HepG2 (cell line): ENCODE results near the gene TFAP2C. TPM values are rescaled to one million over a fixed set of nuclear protein-coding genes. Genes with fewer than 3 reads are reported as not detected.

ENCODE experiments used
- ATAC-seq: fragments of 200-7000 bp; cut with Tn5 transposase; 3 replicates; pipeline ENCODE4 v1.9.1; 2020; ENCODE audit warnings: mild to moderate bottlenecking, moderate library complexity
- BruUV-seq: library from RNA; stranded (reverse); fragments of 400-500 nt; replicated peaks from 2 replicates; lab custom pipeline; 2021; lab: Mats Ljungman, UMichigan
- CTCF ChIA-PET: fragments of 300-600 bp; formaldehyde crosslinking; extraction: SDS; loops from one replicate; lab custom pipeline; 2021; ENCODE audit warnings: low total read pairs, inconsistent platforms, low intra/inter-chr PET ratio; lab: Yijun Ruan, JAX
- POLR2A ChIA-PET: fragments of 350-600 bp; sonication (Branson Sonifier 250); formaldehyde crosslinking; loops from one replicate; lab custom pipeline; 2020; ENCODE audit warnings: antibody characterized with exemption, inconsistent platforms; lab: Yijun Ruan, JAX
- DNase-seq: peaks from one replicate; pipeline ENCODE4 v3.0.0-alpha.2; 2015; ENCODE audit warnings: low spot score
- FAIRE-seq: peaks from 3 replicates; lab custom pipeline; 2011; peaks lifted over from hg19 to GRCh38; lab: Jason Lieb, UNC
- H2AFZ ChIP-seq: one replicate; pipeline ENCODE4 v1.6.1; 2011; ENCODE audit warnings: low read length, inconsistent platforms
- H3K27ac ChIP-seq: fragments of 300-600 bp; 3 replicates; pipeline ENCODE4 v1.8.0; 2011; ENCODE audit warnings: mixed run types, mild to moderate bottlenecking, mixed read lengths, low read length, inconsistent platforms; ENCODE audit not compliant: insufficient read depth; ENCODE audit errors: extremely low read length
- H3K27me3 ChIP-seq, 2 experiments: fragments of 200-600 bp in 1 of 2; 2 replicates in 1 of 2; 3 replicates in 1 of 2; pipeline versions ENCODE4 v1.6.0 to v1.8.0; 2011; ENCODE audit warnings: low read length in 2 of 2, mild to moderate bottlenecking in 2 of 2, moderate library complexity in 2 of 2, inconsistent platforms in 1 of 2; ENCODE audit not compliant: insufficient read depth in 2 of 2, control insufficient read depth in 1 of 2
- H3K36me3 ChIP-seq, 2 experiments: fragments of 200-600 bp in 1 of 2; replicated peaks in 1 of 2; 2 replicates in 1 of 2; 3 replicates in 1 of 2; pipeline versions ENCODE4 v1.5.1 to v1.8.0; 2011; ENCODE audit warnings: low read length in 2 of 2, inconsistent platforms in 1 of 2; ENCODE audit not compliant: insufficient read depth in 2 of 2, control insufficient read depth in 1 of 2
- H3K4me1 ChIP-seq: 2 replicates; pipeline ENCODE4 v1.5.1; 2012; ENCODE audit warnings: low read length, inconsistent platforms; ENCODE audit not compliant: insufficient read depth
- H3K4me2 ChIP-seq: 2 replicates; pipeline ENCODE4 v1.6.0; 2011; ENCODE audit warnings: low read depth, low read length, inconsistent platforms
- H3K4me3 ChIP-seq, 3 experiments: fragments of 200-600 bp in 1 of 3; sonication (generic), shearing (Covaris generic) in 1 of 3; replicated peaks in 1 of 3; 2 replicates each; pipeline ENCODE4 v1.5.1; 2011 to 2016; ENCODE audit warnings: low read length in 3 of 3, inconsistent platforms in 2 of 3, low read depth in 2 of 3, mild to moderate bottlenecking in 2 of 3, control low read depth in 1 of 3, mixed read lengths in 1 of 3; ENCODE audit not compliant: insufficient read depth in 1 of 3
- H3K79me2 ChIP-seq: one replicate; pipeline ENCODE4 v1.6.1; 2011; ENCODE audit warnings: low read length, inconsistent platforms; ENCODE audit not compliant: insufficient read depth
- H3K9ac ChIP-seq: 2 replicates; pipeline ENCODE4 v1.6.0; 2011; ENCODE audit warnings: mild to moderate bottlenecking, low read depth, low read length, inconsistent platforms; ENCODE audit not compliant: insufficient read depth
- H3K9me3 ChIP-seq: 2 replicates; pipeline ENCODE4 v1.5.1; 2012; ENCODE audit warnings: mild to moderate bottlenecking, low read length
- H4K20me1 ChIP-seq: 2 replicates; pipeline ENCODE4 v1.6.0; 2011; ENCODE audit warnings: inconsistent platforms, mild to moderate bottlenecking, low read length, moderate library complexity; ENCODE audit not compliant: insufficient read depth
- CREB1 ChIP-seq, 2 experiments: fragments of 450-650 bp in 1 of 2; IDR thresholded peaks; 2 replicates each; pipeline ENCODE4 v1.6.1; 2016 to 2017; ENCODE audit warnings: control low read depth in 1 of 2, mild to moderate bottlenecking in 1 of 2, missing compliant biosample characterization in 1 of 2, missing genetic modification characterization in 1 of 2
- KIAA2018 ChIP-seq: sonication (generic); formaldehyde crosslinking; IDR thresholded peaks from 2 replicates; pipeline ENCODE4 v1.5.0; 2020; ENCODE audit warnings: mild to moderate bottlenecking, missing genetic modification reagents, borderline replicate concordance
- POLR2A ChIP-seq, 2 experiments: IDR thresholded peaks; 2 replicates each; pipeline ENCODE4 v1.6.1; 2011; ENCODE audit warnings: low read depth in 2 of 2, low read length in 2 of 2, mild to moderate bottlenecking in 1 of 2, moderate library complexity in 1 of 2; ENCODE audit not compliant: insufficient read depth in 1 of 2
- POLR2AphosphoS2 ChIP-seq: IDR thresholded peaks from 2 replicates; pipeline ENCODE4 v1.6.1; 2011; ENCODE audit warnings: low read depth, low read length, improper control_type of control experiment
- REST ChIP-seq, 2 experiments: IDR thresholded peaks; 2 replicates each; pipeline ENCODE4 v1.6.1; 2011 to 2012; ENCODE audit warnings: low read length in 2 of 2, borderline replicate concordance in 1 of 2, low read depth in 1 of 2, mild to moderate bottlenecking in 1 of 2, moderate library complexity in 1 of 2
- SPEN ChIP-seq: sonication (generic); formaldehyde crosslinking; IDR thresholded peaks from 2 replicates; pipeline ENCODE4 v1.5.1; 2020; ENCODE audit warnings: low read depth, mild to moderate bottlenecking, missing genetic modification reagents
- ZFP82 ChIP-seq: sonication (generic); formaldehyde crosslinking; IDR thresholded peaks from 2 replicates; pipeline ENCODE4 v1.5.1; 2020; ENCODE audit warnings: mild to moderate bottlenecking, missing genetic modification reagents, borderline replicate concordance
- ZNF33A ChIP-seq: sonication (generic); formaldehyde crosslinking; IDR thresholded peaks from 2 replicates; pipeline ENCODE4 v1.5.1; 2020; ENCODE audit warnings: missing genetic modification reagents, mild to moderate bottlenecking, moderate library complexity, borderline replicate concordance
- ZNF350 ChIP-seq: sonication (generic); formaldehyde crosslinking; IDR thresholded peaks from 2 replicates; pipeline ENCODE4 v1.4.0; 2020; ENCODE audit warnings: mild to moderate bottlenecking, low read depth, missing genetic modification reagents, borderline replicate concordance
- WGBS: methylation state at CpG from one replicate; pipeline ENCODE4 v1.1.6; 2017; ENCODE audit warnings: low lambda C conversion rate; 5-methylcytosine and 5-hydroxymethylcytosine counted together
- in situ Hi-C: cut with HindIII; loops from 2 replicates; pipeline ENCODE4 v1.10.0; 2017; ENCODE audit warnings: low pct_unique_long_range_greater_than_20kb; ENCODE audit not compliant: extremely low pct_ligation_motif_present
- intact Hi-C: fragments of 100-400 bp; cut with micrococcal nuclease; formaldehyde crosslinking; loops from one replicate; pipeline ENCODE4 v1.10.0; 2022; ENCODE audit not compliant: unreplicated experiment
- polyA plus RNA-seq, 8 experiments: library from polyadenylated mRNA; depleted of rRNA in 3 of 8; stranded (reverse) in 7 of 8; unstranded in 1 of 8; fragments of >200 nt; fragmentation: Illumina TruSeq in 4 of 8; extraction: Trizol in 4 of 8; gene quantifications; 2 replicates each; pipeline versions ENCODE4 v1.2.1 to v1.2.3, GENCODE V29; 2011 to 2016; ENCODE audit warnings: low read depth in 4 of 8, missing spikeins in 1 of 8, mixed read lengths in 1 of 8; ENCODE audit not compliant: insufficient read depth in 1 of 8
- total RNA-seq, 5 experiments: library from RNA; depleted of rRNA; stranded (reverse); fragments of >200 nt; fragmentation: Illumina TruSeq; extraction: Trizol; gene quantifications; 2 replicates each; pipeline ENCODE4 v1.2.3, GENCODE V29; 2016; ENCODE audit warnings: low read depth in 1 of 5

TFAP2C gene
- total and polyA plus RNA-seq, 2 of the 13 experiments (the other 11 are each of a cell fraction or from before 2014, with no cell fraction given) = not detected

DNA sequence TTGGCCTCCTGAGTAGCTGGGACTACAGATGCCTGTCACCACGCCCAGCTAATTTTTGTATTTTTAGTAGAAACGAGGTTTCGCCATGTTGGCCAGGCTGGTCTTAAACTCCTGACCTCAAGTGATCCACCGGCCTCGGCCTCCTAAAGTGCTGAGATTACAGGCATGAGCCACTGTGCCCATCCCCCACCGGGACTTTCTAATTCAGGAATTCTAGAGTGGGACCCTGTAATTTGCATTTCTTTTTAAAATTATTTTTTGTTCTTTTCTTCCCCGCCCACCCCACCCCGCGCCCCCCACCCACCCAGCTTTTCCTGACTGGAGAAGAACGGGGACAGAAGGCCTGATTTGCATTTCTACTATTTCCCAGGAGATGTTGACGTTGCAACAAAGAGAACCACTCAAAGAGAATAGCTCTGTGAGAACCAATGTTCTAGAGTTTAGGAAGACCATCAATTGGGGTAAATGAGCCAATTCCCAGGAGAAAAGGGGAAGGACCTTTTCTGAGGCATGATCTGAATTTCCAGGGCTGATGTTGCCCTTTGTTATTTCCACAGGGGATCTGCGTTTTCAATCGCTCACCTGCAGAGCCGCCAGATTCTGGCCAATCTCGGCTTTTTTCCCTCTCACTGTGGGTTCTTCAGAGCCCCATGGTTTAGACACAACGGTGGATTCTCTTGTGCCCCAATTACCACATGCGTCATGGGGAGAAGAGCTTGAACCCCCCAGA, 33.2 kb upstream of the TFAP2C start:
- H3K4me3 ChIP-seq = no peak overlapping the region
- no peak overlapping the region for H3K9ac ChIP-seq
- no peaks in the 10 kb centered on the region for H3K79me2 ChIP-seq
- FAIRE-seq (no peak), ATAC-seq (no peak), DNase-seq (no peak)
- H2AFZ ChIP-seq = no peak overlapping the region
- in situ Hi-C loops = no loop called here
- H3K4me1 ChIP-seq = no peaks in the 10 kb centered on the region
- TF ChIP-seq ZFP82 (CRISPR knock-in tag) (no peak), REST (IDR thresholded peaks at IDR 0.05; ENCODE audit: borderline replicate concordance in 1 of 2, low read depth in 1 of 2, low read length in 2 of 2) (no peak), ZNF350 (CRISPR knock-in tag) (no peak), SPEN (CRISPR knock-in tag) (no peak), ZNF33A (CRISPR knock-in tag) (no peak), POLR2AphosphoS2 (no peak), CREB1 (IDR thresholded peaks at IDR 0.05) (no peak), CREB1 (CRISPR knock-in tag; IDR thresholded peaks at IDR 0.05) (no peak), KIAA2018 (CRISPR knock-in tag) (no peak), POLR2A (IDR thresholded peaks at IDR 0.05; ENCODE audit: insufficient read depth in 1 of 2, low read depth in 2 of 2, low read length in 2 of 2) (no peak)
- intact Hi-C loops = no loop called here
- CTCF ChIA-PET = no interaction called here
- WGBS = 43% methylated on average over 17 of the region's 17 CpGs
- no peak overlapping the region for H3K27ac ChIP-seq
- no peaks in the 10 kb centered on the region for H3K9me3 ChIP-seq
- POLR2A ChIA-PET = no interaction called here
- H4K20me1 ChIP-seq = no peaks in the 10 kb centered on the region
- no peak overlapping the region for H3K4me2 ChIP-seq
- H3K36me3 ChIP-seq = no peaks in the 10 kb centered on the region
- no TSS peak for BruUV-seq
- peaks cover 0 to 8% of the 10 kb centered on the region in 2 experiments; a peak in 1 of 5 replicates for H3K27me3 ChIP-seq
